ENCODE measurements around the gene EFCAB6.

DNA sequence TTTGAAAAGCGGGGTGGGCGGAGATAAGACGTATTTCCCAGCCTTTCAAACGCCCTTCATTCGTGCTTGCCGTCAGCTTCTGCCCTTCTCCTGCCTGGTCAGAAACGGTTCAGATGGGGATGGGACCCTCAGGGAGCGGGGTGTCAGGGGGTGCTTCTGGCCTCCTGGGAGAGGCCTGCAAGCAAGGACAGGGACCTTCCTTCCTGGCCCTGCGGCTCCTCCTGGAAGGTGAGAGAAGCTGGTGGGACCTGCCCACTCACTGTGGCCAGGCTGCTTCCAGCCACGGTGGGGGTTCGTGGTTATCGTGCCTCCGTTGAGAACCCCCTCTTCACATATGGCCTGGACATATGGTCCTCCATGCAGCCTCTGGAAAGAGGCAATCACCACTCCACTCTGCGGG, 295.7 kb downstream of the EFCAB6 start:
- TF ChIP-seq POLR2AphosphoS5 (IDR thresholded peaks at IDR 0.05; ENCODE audit: low read depth, low read length) (no peak), POLR2A (IDR thresholded peaks at IDR 0.05; ENCODE audit: low read depth, low read length) (no peak), TAF1 (IDR thresholded peaks at IDR 0.05; ENCODE audit: borderline replicate concordance, low read depth, low read length) (no peak)
